Vagina (tissue), 2 donors: ENCODE results near the gene NRARP. TPM values are rescaled to one million over a fixed set of nuclear protein-coding genes. Genes with fewer than 3 reads are reported as not detected.

ENCODE experiments used
- DNase-seq, 2 donors: peaks; one replicate each; pipeline ENCODE4 v3.0.0-alpha.2; 2017; ENCODE audit errors: extremely low spot score in 2 of 2
- H3K27ac ChIP-seq: fragments of 200-600 bp; sonication (generic); one replicate; pipeline ENCODE4 v1.5.1; 2019
- H3K27me3 ChIP-seq: fragments of 200-600 bp; sonication (generic); one replicate; pipeline ENCODE4 v1.5.1; 2019
- H3K36me3 ChIP-seq, 2 donors: fragments of 200-600 bp; sonication (generic); one replicate each; pipeline ENCODE4 v1.5.1; 2017 to 2019
- H3K4me1 ChIP-seq: fragments of 200-600 bp; sonication (generic); one replicate; pipeline ENCODE4 v1.5.1; 2019
- H3K4me3 ChIP-seq, 2 donors: fragments of 200-600 bp; sonication (generic); 1 replicate in 1 of 2; 2 replicates in 1 of 2; pipeline ENCODE4 v1.5.1; 2016 to 2019
- H3K9me3 ChIP-seq: fragments of 200-600 bp; sonication (generic); one replicate; pipeline ENCODE4 v1.5.1; 2019
- CTCF ChIP-seq, 3 experiments: fragments of 450-650 bp in 2 of 3; fragments of 200-600 bp in 1 of 3; sonication (generic) in 1 of 3; IDR thresholded peaks; one replicate each; pipeline ENCODE4 v1.5.1; 2017 to 2019; ENCODE audit warnings: antibody characterized with exemption in 3 of 3, mild to moderate bottlenecking in 2 of 3, moderate library complexity in 2 of 3
- POLR2A ChIP-seq, 2 donors: fragments of 450-650 bp; IDR thresholded peaks; one replicate each; pipeline ENCODE4 v1.6.1; 2017; ENCODE audit warnings: antibody characterized with exemption in 2 of 2, mild to moderate bottlenecking in 2 of 2, moderate library complexity in 2 of 2
- POLR2AphosphoS5 ChIP-seq, 2 donors: sonication (generic); formaldehyde crosslinking; IDR thresholded peaks; one replicate each; pipeline ENCODE4 v1.9.0; 2017; ENCODE audit warnings: antibody characterized with exemption in 2 of 2, mild to moderate bottlenecking in 2 of 2, low read depth in 1 of 2; ENCODE audit not compliant: insufficient read depth in 1 of 2
- intact Hi-C: fragments of 100-400 bp; cut with DNase I; formaldehyde crosslinking; loops from one replicate; pipeline ENCODE4 v1.15.1; 2023
- total RNA-seq: library from RNA; depleted of rRNA; stranded (reverse); fragments of >200 nt; gene quantifications from one replicate; pipeline ENCODE4 v1.2.3, GENCODE V29; 2016

The NRARP gene
- total RNA-seq, 1 donor from 2014 or later: 29.5 TPM

GRCh38 chr9:137286975-137287383 lies 15.1 kb downstream of the NRARP start:
- H3K9me3 ChIP-seq: no peaks in the 10 kb centered on the region
- no peak overlapping the region for H3K27ac ChIP-seq
- intact Hi-C loops: no loop called here
- no peak for TF ChIP-seq POLR2AphosphoS5 (IDR thresholded peaks at IDR 0.05; ENCODE audit: insufficient read depth in 1 of 2, low read depth in 1 of 2)
- TF ChIP-seq CTCF (IDR thresholded peaks at IDR 0.05): no peak
- TF ChIP-seq POLR2A (IDR thresholded peaks at IDR 0.05): no peak
- no peaks in the 10 kb centered on the region for H3K27me3 ChIP-seq
- H3K4me3 ChIP-seq: no peak overlapping the region
- no peak for DNase-seq
- H3K4me1 ChIP-seq: no peaks in the 10 kb centered on the region
- no peaks in the 10 kb centered on the region for H3K36me3 ChIP-seq

GRCh38 chr9:137281345-137282116 lies 20.5 kb downstream of the NRARP start:
- no peak for TF ChIP-seq CTCF (IDR thresholded peaks at IDR 0.05)
- no peak for TF ChIP-seq POLR2A (IDR thresholded peaks at IDR 0.05)
- no peak for TF ChIP-seq POLR2AphosphoS5 (IDR thresholded peaks at IDR 0.05; ENCODE audit: insufficient read depth in 1 of 2, low read depth in 1 of 2)
- no peaks in the 10 kb centered on the region for H3K9me3 ChIP-seq
- H3K36me3 ChIP-seq: no peaks in the 10 kb centered on the region
- no peak overlapping the region for H3K27ac ChIP-seq
- peak in 1 of 2 donors; percentile 76 for DNase-seq
- peaks cover 32% of the 10 kb centered on the region for H3K4me1 ChIP-seq
- intact Hi-C loops: no loop called here
- no peak overlapping the region for H3K4me3 ChIP-seq
- no peaks in the 10 kb centered on the region for H3K27me3 ChIP-seq

GRCh38 chr9:137280474-137281344 lies 21.4 kb downstream of the NRARP start:
- Histone ChIP-seq H3K4me1 (peaks cover 40% of the 10 kb centered on the region), H3K9me3 (no peaks in the 10 kb centered on the region), H3K27ac (no peak overlapping the region), H3K27me3 (no peaks in the 10 kb centered on the region), H3K36me3 (no peaks in the 10 kb centered on the region), H3K4me3 (no peak overlapping the region)
- TF ChIP-seq POLR2AphosphoS5 (IDR thresholded peaks at IDR 0.05; ENCODE audit: insufficient read depth in 1 of 2, low read depth in 1 of 2) (no peak), POLR2A (IDR thresholded peaks at IDR 0.05) (no peak), CTCF (IDR thresholded peaks at IDR 0.05) (no peak)
- DNase-seq: no peak
- intact Hi-C loops: no loop called here

GRCh38 chr9:137279741-137280473 lies 22.2 kb downstream of the NRARP start:
- DNase-seq: peak in 1 of 2 donors; percentile 76
- Histone ChIP-seq H3K9me3 (no peaks in the 10 kb centered on the region), H3K4me3 (no peak overlapping the region), H3K27me3 (no peaks in the 10 kb centered on the region), H3K4me1 (peaks cover 40% of the 10 kb centered on the region), H3K36me3 (no peaks in the 10 kb centered on the region), H3K27ac (no peak overlapping the region)
- no peak for TF ChIP-seq POLR2AphosphoS5 (IDR thresholded peaks at IDR 0.05; ENCODE audit: insufficient read depth in 1 of 2, low read depth in 1 of 2)
- TF ChIP-seq POLR2A (IDR thresholded peaks at IDR 0.05): no peak
- no peak for TF ChIP-seq CTCF (IDR thresholded peaks at IDR 0.05)
- intact Hi-C loops: no loop called here
